GM13977 (cell line): Measurements from ENCODE around the gene GNAI3.
A peak's percentile ranks its signal among the peaks of the same experiment; 100 is the strongest.

Source experiments
- DNase-seq: peaks from one replicate; pipeline ENCODE4 v3.0.0; 2012; ENCODE audit warnings: low spot score
- in situ Hi-C: fragments of 300-500 bp; cut with MboI; formaldehyde crosslinking; loops from one replicate; pipeline ENCODE4 v1.12.0; 2022; ENCODE audit warnings: low sequenced_read_pairs, low pct_unique_long_range_greater_than_20kb, mixed read lengths, inconsistent platforms; ENCODE audit not compliant: unreplicated experiment
- TF ChIP-seq, protein P1 (sequence below): IDR thresholded peaks from 2 replicates; pipeline ENCODE4 v1.5.1; 2012; ENCODE audit warnings: mild to moderate bottlenecking, control low read depth; ENCODE audit not compliant: insufficient read depth; ENCODE audit errors: extremely low read depth, missing control alignments

Gene GNAI3

DNA sequence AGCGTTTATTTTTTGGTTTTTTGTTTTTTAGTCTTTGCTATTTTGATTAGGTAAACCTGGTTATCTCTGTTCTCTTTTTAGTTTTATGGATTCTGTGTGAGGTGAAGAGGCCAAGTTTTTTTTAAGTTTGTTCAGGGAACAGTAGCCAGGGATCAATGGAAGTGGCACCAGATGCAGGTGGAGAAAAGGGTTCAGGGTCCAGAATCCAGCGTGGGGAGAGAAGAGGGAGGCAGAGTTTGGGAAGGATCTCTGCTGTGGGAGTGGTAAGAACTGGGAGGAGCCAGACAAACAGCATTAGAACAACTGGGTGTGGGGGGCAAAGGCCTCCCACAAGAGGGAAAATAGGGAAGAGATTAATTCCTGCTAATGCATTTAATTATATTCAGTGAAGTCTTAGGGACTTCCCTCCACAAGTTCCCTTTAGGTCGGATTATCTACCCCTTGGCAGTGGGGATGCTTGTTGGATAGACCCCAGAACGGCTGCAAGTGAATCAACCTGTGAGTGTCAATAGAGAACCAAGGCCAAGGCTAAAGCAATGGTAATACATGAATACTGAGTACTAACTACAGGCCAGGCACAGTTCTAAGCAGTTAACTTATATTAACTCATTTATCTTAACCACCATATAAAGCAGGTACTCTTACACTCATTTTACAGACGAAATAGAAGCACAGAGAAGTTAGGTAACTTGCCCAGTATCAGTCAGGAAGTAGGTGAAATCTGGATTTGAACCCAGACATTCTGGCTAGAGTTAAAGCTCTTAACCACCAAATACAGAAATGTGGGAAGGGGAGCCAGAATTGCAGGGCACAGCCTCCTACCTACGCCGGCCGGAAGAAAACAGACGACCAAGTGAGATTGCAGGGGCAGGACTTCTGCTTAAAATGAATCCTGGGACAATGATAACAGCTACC, 70.5 kb downstream of the GNAI3 start:
- in situ Hi-C loops = no loop called here
- TF ChIP-seq, protein P1, sequence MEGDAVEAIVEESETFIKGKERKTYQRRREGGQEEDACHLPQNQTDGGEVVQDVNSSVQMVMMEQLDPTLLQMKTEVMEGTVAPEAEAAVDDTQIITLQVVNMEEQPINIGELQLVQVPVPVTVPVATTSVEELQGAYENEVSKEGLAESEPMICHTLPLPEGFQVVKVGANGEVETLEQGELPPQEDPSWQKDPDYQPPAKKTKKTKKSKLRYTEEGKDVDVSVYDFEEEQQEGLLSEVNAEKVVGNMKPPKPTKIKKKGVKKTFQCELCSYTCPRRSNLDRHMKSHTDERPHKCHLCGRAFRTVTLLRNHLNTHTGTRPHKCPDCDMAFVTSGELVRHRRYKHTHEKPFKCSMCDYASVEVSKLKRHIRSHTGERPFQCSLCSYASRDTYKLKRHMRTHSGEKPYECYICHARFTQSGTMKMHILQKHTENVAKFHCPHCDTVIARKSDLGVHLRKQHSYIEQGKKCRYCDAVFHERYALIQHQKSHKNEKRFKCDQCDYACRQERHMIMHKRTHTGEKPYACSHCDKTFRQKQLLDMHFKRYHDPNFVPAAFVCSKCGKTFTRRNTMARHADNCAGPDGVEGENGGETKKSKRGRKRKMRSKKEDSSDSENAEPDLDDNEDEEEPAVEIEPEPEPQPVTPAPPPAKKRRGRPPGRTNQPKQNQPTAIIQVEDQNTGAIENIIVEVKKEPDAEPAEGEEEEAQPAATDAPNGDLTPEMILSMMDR = no peak
- DNase-seq = peak; percentile 23

DNA sequence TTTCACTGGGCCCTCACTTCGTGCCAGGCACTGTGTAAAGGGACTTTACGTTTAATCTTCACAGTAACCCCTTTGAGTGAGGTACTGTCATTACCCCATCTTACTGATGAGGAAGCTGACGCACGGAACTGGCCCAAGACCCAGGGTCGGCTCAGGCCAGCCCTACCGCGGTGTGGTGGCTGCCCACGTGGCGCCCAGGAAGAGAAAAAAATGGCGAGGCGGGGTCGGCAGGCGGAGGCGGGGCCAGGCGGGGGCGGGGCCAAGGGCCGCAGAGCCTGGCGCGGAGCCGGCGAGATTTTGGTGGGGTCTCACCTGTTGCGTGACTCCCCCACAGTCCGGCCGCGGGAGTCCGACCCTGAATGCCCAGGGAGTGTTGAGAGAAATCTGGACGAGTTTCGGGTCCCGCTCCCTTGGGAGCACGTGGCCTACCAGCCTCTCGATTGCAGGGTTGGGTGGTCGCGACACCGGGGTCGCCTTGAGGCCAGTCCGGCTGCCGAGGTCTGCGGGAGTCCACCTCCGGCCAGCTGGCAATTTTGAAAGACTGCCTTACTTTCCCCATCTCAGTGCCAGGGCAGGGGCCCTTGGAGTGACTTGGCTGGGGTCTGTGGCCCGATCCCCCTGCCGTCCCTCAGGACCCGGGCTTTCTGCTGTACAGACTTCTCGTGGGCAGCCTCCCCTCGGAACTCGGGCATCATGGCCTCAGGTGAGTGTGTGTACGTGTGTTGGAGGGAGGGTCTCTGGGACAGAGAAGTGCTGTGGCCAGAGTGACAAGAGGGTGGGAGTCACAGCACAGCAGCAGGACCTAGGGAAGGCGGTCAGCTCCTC, 71.4 kb downstream of the GNAI3 start, which contains the start of the genes AMPD2 and GNAT2:
AMPD2 (plus strand) TSS at position 262 of the 825 bp plus-strand sequence. CDS start 1,339 bp downstream, outside the sequence.
GNAT2 (minus strand) TSS at position 41 of the 825 bp plus-strand sequence. CDS start 6,746 bp downstream, outside the sequence.
- in situ Hi-C loops = no loop called here
- peak; percentile 90 for DNase-seq
- TF ChIP-seq, protein P1 = no peak

DNA sequence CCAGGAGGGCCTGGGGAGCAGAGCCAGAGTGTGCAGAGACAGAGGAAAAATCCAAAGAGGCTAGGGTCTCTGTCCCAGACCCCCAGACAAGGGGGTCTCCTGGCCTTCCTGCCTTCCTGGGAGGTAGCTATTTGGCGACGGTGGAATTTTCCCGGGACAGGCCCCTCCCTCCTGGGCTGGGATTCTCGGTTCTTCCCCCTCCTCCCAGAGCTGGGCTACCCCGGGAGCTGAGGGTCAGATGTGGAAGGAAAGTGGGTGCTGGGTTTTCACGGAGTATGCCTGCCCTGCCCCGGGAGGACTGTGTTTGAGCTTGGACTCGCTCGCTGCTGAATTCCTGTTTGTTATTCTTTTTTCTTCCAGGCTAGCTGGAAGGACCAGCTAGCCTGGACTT, 72.0 kb downstream of the GNAI3 start:
- TF ChIP-seq, protein P1 = no peak
- DNase-seq = no peak
- in situ Hi-C loops = no loop called here

GRCh38 chr1:109620841-109621286, 72.4 kb downstream of the GNAI3 start:
- peak; percentile 96 for DNase-seq
- in situ Hi-C loops = no loop called here
- TF ChIP-seq, protein P1 = no peak

DNA sequence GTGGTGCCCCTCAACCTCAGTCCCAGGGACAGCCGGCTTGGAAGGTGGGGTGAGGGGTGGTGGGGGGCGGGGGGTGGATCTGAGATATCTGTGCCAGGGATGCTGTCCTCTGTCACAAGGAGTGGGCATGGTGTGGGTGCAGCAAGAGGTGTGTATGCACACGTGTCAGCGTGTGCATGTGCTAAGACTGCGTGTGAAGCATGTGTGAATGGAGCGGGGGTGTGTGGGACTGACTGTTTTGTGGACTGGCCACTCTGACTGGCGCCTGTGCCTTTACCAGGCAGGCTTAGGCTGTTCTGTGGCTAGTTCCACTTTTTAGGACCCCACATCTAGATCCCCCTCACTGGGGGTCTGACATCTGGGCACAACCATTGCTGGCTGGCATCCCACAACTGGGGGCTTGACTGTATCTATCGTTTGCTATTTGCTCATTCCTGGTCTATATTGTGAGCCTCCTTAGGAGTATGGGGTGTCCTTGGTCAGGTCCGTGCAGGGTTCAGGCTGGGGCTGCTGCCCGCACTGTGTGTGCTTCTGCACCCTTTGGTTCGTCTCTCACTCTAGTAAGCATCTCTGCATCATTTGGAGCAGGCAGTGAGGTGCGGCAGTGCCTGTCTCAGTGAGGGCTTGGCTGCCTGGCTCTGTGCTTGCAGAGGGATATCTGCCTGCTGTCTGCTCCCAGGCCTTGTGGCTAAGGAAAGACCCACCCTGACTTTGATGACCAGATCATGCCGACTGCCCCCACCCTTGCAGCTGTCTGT, 73.1 kb downstream of the GNAI3 start:
- in situ Hi-C loops = no loop called here
- no peak for DNase-seq

More for the DNA sequence above, 73.1 kb downstream of the GNAI3 start:
- TF ChIP-seq, protein P1 = no peak
